Fibroblast of mammary gland (primary cell): ENCODE measurements around the gene PAIP2.

Source experiments
- DNase-seq: peaks from one replicate; pipeline ENCODE4 v3.0.0-alpha.2; 2010; ENCODE audit warnings: low read depth
- H3K4me3 ChIP-seq: 2 replicates; pipeline ENCODE4 v1.5.1; 2011; ENCODE audit warnings: low read depth, mild to moderate bottlenecking, low read length, moderate library complexity; ENCODE audit not compliant: control insufficient read depth
- TF ChIP-seq, protein P1 (sequence below): conservative IDR thresholded peaks from 2 replicates; pipeline ENCODE4 v1.5.1; 2011; ENCODE audit warnings: low read depth, low read length, inconsistent platforms; ENCODE audit not compliant: control insufficient read depth, insufficient read depth

Gene PAIP2

DNA sequence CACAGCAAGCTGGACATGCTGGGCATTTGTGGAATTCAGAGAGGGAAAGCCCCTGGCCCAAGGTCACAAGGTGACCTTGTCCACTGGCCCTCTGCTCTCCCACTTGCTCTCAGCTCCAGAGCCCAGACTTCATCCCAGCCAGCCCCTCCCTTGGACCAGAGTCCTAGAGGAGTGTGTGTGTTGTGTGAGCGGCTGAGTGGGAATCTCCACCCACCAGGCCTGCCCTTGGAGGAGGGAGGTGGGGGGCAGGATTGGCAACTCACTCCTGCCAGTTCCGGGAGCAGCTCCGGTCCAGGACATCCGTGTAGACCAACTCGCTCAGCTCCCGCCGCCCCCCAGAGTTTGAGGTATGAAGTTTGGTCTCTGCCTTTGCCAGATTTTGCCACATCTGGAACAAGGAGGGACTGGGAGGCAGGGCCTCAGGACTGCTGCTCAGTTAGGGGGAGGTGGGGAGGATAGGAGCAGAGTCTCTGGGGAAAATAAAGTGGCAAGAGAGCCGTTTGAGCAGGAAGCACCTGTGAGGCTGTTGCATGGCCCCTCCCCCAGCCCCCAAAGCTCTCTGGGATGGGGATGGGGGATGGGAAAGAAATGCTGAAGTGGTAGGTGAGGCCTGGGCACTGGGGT, 46.7 kb downstream of the PAIP2 start:
- no peak for DNase-seq
- TF ChIP-seq, protein P1, sequence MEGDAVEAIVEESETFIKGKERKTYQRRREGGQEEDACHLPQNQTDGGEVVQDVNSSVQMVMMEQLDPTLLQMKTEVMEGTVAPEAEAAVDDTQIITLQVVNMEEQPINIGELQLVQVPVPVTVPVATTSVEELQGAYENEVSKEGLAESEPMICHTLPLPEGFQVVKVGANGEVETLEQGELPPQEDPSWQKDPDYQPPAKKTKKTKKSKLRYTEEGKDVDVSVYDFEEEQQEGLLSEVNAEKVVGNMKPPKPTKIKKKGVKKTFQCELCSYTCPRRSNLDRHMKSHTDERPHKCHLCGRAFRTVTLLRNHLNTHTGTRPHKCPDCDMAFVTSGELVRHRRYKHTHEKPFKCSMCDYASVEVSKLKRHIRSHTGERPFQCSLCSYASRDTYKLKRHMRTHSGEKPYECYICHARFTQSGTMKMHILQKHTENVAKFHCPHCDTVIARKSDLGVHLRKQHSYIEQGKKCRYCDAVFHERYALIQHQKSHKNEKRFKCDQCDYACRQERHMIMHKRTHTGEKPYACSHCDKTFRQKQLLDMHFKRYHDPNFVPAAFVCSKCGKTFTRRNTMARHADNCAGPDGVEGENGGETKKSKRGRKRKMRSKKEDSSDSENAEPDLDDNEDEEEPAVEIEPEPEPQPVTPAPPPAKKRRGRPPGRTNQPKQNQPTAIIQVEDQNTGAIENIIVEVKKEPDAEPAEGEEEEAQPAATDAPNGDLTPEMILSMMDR = no peak
- H3K4me3 ChIP-seq = no peak overlapping the region

DNA sequence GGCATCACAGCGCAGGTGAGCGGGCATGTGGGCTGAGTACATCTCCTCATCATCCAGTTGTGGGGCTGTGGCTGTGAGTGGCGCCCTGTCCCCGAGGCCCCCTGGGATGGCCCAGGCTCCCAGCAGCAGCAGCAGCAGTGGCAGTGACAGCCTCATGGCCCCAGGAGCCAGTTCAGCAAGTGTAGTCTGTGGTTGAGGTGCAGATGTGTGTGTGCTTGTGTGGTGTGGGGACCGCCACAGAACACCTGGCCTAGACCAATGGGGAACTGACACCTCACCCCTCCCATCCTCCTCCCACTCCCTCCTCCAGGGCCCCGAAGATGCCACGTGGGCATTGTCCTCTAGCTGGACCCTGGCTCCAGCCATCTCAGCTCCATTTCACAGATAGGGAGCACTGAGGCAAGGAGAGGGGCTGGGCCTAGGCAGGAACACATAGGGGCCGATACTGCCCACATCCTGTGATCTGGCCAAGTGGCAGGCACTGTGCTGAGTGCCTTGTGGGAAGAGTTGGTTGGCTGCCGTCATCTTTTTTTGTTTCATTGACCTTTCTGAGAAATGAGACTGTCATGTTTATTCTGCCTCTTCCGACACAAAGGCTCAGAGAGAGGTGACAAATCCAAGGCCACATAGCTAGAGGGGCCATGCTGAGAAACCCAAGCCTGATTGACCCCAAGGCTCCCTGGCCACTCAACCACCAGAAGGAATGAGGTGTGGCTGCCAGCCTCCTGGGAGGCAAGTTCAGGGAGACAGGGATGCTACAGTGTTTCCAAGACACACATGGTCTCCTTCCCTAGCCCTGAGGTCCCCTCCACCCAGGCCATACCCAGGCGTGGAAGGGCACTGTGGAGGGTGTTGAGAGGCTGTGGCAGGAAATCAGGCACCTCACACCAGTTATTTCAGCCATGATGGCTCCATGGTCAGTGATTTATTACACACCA, 48.3 kb downstream of the PAIP2 start, which contains the start of gene MZB1:
Gene MZB1, minus strand, starts transcription at position 213 of the 938 bp plus-strand sequence. Its CDS starts 57 bp downstream, at position 156.
- H3K4me3 ChIP-seq = no peak within 1 kb of the TSS
- TF ChIP-seq, protein P1 = no peak
- DNase-seq = no peak

DNA sequence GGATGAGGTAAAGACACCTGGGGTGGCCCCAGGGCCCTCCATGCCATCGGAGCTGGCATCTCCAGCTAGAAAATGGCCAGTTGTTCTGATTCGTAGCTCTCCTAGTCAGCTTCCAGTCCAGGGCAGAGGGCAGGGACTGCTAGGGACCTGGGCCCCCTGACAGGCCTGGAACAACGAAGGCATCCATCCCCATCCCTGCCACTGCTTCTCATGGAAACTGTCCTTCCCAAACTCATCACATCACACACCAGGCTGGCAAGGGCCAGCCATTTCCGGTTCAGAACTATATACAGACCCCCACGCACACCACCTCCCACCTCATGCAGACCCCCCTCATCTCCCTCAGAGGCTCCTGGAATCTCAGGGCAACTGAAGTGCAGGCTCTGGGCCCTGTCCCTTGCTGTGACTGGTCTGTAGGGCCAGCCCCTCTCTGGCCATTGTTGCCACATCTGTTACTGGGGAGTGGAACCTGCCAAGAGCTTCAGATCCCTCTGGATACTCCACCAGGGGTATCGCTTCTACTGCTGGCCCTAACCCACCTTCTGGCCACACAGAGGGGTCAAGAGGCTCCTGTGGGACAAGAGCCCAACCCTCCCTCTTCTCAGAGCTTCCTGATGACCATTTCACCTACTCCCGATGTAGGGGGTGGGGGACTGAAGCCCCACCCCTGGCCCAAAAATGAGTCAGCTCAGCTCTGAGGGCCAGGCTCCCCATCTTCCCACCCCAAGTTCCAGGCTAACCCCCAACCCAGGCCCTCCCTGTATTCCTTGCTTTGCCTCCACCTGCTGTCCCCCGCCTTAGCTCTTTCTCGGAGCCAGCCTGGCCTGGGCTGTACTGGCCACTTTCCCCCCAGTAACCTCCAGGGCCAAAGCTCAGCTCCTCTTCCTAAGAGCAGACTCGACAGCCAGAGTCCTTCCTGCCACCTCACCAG, 49.2 kb downstream of the PAIP2 start:
- DNase-seq = no peak
- TF ChIP-seq, protein P1 = no peak
- no peak overlapping the region for H3K4me3 ChIP-seq

DNA sequence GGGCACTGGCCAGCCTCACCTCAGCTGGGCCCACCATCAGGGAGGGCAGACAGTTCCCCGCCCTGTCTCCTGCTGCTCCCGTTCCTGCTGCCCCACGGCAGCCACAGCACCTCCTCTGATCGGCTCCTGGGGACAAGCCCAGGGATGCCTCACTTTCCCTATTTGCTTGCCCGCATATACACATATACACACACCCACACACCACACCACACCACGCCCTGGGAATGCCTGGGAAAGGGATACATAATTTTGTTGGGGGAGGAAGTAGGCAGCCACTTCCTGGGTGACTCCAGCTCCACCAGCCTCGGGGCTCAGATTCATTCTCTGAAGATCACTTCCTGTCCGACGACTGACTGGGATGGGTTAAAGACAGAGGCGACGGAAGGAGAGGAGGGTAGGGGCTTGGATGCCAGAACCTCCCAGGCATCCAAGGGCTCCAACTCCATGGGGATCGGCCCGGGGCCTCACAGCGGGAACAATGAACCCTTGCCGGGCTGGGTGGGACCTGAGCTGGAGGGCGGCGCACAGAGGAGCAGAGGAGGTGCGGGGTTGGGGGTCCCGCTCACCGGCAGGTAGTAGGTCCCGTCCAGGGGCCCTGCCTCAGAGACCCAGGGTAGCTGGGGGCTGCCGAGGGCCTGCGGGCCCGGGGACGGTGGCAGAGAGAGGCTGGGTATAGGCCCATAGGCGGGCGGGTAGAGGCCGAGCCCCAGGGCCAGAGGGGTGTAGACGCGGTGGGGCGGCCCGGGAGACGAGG, 50.1 kb downstream of the PAIP2 start:
- DNase-seq = peak; percentile 46
- TF ChIP-seq, protein P1 = no peak
- peak overlapping the region; percentile 1 for H3K4me3 ChIP-seq

DNA sequence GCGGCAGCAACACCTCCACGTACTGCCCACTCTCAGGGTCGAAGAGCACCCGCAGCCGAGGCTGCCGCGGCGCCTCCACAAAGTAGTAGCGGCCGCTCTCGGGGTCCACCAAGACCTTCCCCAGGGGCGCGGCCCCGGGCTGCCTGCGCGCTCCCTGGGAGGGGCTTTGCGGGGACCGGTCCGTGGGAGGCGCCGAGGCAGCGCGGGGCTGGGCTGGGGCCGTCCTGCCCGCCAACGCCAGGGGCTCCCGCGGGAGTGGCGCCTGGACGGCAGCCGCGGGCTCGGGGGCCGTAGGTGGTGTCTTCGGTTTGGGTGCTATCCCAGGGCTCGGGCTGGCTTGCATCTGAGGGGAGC, 50.6 kb downstream of the PAIP2 start:
- no peak overlapping the region for H3K4me3 ChIP-seq
- TF ChIP-seq, protein P1 = no peak

More for the DNA sequence above, 50.6 kb downstream of the PAIP2 start:
- no peak for DNase-seq
